GM19438 (cell line): Measurements from ENCODE around the gene JOSD2.
"Not testable (repeated sequence)": the region's sequence is repeated elsewhere in the genome, so short reads cannot be mapped to it uniquely, and the experiment has no call there.

Experiments
- ATAC-seq: cut with Tn5 transposase; IDR thresholded peaks from one replicate; pipeline ENCODE4 v1.9.1; 2021; ENCODE audit warnings: low read depth; ENCODE audit not compliant: unreplicated experiment

The JOSD2 gene

DNA sequence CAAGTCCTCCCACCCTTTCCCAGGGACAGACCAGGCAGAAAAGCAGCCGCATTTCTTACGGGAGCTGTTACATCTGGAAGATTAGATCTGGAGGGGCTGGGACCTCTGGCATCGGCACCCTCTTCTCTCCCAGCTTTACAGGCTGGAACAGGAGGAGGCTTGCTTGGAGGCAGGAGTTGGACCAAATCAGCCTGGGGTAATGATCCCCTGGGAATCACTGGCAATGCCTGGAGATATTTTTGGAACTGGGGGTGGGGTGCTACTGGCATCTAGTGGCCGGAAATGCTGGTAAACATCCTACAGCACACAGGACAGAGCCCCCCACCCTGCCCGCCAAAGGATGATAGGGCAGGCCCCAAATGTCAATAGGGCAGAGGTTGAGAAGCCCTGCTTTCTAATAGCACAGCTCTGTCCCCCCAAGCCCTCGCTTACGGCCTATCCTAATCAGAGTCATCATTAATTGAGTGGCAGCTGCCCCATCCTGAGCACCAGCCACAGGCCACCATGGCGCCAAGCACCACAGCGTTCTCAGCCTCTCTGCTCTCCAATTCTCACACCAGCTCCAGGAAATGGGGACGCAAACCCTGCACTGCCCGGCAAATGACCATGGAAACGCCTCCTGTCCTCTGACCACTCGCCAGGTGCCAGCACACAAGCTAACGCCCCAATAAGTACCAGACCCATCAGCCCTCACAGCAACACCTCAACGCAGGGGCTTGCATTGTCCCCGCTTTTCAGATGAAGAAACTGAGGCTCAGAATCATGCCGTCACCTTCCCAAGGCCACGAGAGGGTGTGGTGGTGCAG, 36.6 kb upstream of the JOSD2 start:
- ATAC-seq = no peak

DNA sequence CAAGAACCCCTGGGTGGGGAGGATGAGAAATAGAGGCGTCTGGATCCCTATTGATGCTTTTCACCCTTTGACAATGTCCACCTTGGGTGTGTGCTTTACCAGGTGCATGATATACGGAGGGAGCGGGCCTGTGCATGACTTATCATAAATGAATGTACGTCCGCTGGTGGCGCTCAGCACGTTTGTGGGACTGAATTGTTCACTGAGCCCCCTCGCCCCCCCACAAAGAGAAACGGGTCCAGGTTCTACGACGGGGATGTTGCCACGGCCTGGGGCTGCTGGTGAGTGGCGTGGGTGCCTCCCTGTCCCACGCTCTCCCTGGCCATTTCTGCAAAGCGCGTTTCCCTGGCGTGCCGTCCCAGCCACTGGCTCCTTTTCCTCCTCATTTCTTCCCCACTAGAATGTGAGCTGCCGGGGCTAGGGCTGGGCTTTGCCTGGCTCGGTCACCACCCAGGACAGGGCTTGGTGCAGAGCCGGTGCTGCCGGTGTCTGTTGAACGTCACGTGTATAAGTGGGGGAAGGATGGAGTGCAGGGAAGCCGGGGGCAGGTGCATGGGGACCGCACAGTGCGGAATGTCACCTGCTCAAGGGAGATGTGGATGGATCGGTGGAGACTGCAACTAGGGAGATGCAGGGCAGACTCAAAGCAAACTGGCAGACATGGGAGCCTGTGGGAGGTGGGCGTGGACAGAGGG, 35.7 kb upstream of the JOSD2 start:
- ATAC-seq = no peak

DNA sequence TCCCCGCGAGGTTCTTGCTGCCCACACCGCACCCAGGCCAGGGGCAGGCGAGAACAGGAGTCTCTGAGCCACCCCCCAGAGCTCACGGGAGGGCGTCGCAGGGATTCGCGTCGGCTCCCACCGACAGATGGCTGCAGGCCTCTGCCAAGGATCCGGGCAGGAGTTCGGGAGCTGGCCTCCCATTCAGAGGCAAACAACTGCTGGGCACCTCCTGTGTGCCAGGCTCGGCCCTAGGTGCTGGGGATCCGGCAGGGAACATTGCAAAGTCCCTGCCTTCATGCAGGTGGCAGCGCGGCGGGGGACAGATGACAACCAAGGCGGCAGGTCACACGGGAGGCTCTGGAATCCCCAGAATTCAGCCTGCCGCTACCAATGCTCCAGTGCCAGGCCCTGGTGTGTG, 32.0 kb upstream of the JOSD2 start:
- no peak for ATAC-seq

DNA sequence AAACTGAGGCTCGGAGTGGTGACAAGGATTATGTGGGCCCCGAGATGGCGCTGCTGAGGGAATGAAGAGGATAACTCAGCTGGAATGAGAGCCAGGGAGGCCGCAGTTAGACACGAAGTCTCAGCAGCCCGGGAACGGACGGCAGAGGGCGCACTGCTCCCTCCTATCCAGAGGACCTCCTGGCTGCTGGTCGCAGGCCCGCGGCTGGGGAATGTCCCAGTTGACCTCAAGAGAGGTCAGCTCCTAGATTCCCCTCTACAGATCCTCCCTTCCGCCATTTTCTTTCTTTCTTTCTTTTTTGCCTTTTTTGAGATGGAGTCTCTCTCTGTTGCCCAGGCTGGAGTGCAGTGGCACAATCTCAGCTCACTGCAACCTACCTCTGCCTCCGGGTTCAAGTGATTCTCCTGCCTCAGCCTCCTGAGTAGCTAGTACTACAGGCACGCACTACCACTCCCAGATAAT, 26.8 kb upstream of the JOSD2 start:
- ATAC-seq = no peak

DNA sequence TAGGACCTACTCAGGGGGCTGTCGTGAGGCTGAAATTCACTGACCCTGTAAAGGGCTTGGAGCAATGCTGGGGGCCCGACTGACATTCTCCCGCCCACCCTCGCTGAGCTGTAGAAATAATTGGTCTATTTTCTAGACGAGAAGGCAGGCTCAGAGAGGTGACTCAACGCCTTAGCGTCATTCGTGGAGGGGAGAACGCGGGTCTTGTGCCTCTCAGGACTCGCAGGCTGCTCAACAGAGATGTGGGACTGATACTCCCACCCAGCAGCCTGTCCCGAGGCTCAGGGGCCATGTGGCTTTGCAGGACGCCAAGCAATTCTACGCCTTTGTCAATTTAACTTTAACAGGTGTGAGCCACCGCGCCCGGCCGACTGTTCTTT, 26.3 kb upstream of the JOSD2 start:
- ATAC-seq = no peak

DNA sequence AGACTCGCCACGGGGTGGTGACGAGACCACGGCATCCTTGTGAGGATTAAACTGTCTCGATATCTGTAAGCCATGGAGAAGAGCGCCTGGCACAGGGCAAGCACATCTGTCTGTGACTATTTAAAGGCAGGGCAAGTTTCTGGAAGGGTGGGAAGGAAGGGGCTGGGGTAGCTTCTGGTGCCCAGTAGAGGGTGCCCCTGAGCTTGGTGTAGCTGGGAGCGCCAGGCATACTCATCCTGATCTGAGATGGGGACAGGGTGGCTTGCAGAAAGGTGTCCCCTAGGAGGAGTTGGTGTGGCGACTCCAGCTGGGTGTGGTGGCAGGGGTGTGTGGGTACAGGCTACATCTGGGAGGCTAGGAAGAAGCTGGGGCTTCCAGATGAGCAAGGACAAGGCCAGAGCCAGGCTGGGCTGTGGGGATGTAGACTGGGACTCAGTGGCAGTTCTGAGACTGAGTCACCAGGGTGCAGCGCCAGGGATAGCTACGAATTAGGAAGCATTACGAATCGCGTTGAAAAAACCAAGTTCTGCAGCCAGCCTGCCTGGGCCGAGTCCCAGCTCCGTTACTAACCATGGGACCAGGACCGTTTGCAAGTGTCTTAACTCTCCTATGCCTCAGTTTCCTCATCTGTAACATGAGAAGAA, 25.8 kb upstream of the JOSD2 start:
- no peak for ATAC-seq

DNA sequence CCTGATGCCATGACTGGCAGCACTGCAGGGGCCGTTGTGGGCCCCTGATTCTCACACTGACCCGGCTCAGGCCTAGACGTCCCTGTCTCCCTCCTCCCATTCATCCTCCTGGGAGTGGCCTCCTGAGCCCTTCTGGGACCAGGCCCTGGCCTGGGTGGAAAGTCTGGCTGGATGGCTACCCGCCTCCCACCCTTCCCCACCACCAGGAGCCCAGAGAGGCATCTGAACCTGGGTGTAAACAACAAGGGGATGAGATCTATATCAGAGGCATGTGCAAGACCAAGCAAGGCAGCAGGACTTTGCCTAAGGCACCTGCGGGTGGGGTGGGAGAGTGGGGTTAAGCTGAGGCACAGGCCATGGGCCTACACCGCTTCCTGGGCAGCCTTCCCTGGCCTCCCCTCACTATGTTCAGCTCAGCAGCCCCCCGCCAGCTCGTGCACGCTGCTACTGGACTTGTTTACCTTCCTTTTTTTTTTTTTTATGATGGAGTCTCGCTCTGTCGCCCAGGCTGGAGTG, 24.7 kb upstream of the JOSD2 start:
- no peak for ATAC-seq

DNA sequence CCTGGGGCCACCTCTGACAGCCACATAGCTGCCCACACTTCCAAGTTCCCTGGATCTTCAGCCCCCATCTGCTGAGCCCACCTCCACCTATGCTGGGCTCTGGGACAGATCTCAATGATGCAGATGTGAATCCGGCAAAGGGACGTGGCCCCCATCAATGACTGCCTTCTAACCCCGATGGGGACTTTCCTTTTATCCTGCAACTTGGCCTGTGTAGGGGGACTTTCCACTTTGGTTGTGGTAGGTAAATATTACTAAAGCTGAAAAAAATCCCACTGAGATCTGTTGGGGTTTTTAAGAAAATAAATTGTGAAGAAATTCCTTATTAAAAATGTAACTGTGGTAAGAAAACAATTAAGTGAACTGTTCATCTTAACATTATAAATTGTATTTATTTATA, 23.5 kb upstream of the JOSD2 start:
- no peak for ATAC-seq

DNA sequence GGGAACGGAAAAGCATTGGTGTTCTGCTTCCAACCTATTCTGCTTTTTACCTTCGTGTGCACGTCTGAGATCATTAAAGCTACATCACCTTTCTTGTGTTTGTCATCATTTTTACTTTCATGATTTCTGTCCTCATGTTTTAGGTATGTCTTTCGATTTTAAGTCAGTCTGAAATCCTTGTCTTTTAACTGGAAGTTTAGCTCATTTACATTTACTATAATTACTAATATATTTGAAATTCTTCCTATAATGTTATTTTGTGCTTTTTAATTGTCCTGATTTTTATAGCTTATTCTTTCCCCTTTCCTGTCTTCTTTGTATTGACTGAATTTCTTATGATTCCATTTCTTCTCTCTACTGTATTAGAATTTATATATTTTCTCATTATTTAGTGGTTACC, 22.0 kb upstream of the JOSD2 start:
- ATAC-seq = no peak

DNA sequence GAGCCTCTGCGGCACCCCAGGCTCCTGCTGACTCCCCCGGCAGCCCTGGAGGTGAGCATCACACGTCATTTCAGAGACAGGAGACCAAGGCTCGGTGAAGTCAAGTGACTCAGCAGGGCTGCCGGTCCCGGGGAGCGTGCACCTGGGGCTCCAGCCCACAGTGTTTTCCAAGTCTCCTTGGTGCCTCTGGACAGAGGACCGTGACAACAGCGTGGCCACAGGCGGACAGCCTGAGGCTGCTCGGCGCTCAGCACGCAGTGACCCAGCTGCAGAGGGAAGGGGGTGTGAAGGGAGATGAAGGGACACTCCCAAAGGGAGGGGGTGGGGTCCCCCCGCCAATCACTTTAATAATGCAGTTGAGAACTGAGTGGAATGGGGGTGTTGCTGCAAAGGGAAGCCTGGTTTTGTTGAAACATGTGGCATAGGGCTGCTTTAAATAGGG, 20.2 kb upstream of the JOSD2 start:
- ATAC-seq = no peak

DNA sequence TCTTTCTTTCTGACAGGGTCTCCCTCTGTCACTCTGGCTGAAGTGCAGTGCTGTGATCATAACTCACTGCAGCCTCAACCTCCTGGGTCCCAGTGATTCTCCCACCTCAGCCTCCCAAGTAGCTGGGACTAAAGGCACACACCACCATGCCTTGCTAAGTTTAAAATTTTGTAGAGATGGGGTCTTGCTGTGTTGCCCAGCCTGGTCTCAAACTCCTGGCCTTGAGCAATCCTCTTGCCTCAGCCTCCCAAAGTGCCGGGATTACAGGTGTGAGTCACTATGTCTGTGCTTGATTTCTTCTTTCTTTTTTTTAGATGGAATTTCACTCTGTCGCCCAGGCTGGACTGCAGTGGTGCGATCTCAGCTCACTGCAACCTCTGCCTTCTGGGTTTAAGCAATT, 17.1 kb upstream of the JOSD2 start:
- not testable (repeated sequence) for ATAC-seq

DNA sequence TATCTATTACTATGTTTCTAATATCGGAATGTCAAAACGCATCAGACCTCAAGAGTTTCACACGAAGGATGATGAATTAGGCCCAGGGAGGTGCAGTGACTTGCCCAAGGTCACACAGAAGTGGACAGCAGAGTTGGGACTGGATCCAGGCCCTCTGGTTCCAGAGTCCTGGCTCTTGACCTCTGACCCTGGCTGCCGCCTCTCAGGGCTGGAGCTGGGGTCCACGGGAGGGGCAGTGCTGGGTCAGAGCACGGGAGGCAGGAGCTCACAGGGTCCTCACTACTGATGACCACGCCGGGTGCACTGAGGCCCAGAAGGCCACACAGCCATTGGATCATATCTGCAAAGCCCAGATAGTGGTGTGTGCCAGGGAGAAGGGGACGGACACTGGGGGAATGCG, 11.9 kb upstream of the JOSD2 start:
- no peak for ATAC-seq

DNA sequence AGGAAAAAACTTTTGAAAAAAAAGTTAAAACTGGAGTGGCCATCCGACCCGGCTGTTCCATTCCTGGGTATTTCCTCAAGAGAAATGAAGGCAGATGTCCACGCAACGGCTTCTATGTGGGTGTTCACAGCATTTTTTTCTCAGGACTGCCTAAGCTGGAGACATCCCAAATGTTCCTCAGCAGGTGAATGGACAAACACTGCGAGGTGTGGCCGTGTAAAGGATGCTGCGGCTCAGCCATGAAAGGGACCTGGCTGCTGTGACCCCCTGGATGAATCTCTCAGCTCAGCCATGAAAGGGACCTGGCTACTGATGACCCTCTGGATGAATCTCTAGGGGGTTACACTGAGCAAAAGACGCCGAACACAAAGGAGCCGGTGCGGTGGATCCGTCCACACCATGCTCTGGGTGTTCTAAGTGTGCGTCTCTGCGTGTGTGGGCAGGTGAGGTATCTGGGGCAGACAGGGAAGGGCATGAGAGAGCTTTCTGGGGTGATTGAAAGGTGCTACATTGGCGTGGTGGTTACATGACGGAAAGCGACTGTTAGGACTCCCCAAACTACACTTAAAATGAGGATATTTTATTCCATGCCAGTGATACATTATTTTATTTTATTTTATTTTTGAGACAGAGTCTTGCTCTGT, 10.0 kb upstream of the JOSD2 start:
- ATAC-seq = no peak

DNA sequence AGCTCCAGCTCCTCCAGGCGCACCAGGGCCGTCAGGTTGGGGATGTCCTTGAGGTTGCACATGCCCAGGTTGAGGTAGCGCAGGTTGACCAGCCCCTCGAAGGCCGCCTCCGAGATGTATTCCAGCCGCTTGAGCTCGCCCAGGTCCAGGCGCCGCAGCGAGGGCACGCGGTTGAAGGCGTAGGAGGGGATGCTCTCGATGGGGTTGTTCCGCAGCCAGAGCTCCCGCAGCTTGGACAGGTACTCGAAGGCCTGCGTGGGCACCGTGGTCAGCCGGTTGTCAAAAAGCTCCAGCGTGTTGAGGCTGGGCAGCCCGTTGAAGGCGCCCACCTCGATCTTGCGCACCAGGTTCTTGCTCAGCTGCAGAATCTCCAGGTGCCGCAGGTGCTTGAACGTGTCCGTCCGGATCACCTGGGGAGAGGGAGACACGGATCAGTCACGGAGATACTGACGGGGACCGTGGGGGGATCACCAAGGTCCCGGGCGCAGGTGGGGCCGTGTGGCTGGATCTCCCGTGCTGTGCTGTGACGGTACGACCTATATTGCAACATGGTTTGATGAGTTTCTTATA, 8.1 kb upstream of the JOSD2 start:
- no peak for ATAC-seq

DNA sequence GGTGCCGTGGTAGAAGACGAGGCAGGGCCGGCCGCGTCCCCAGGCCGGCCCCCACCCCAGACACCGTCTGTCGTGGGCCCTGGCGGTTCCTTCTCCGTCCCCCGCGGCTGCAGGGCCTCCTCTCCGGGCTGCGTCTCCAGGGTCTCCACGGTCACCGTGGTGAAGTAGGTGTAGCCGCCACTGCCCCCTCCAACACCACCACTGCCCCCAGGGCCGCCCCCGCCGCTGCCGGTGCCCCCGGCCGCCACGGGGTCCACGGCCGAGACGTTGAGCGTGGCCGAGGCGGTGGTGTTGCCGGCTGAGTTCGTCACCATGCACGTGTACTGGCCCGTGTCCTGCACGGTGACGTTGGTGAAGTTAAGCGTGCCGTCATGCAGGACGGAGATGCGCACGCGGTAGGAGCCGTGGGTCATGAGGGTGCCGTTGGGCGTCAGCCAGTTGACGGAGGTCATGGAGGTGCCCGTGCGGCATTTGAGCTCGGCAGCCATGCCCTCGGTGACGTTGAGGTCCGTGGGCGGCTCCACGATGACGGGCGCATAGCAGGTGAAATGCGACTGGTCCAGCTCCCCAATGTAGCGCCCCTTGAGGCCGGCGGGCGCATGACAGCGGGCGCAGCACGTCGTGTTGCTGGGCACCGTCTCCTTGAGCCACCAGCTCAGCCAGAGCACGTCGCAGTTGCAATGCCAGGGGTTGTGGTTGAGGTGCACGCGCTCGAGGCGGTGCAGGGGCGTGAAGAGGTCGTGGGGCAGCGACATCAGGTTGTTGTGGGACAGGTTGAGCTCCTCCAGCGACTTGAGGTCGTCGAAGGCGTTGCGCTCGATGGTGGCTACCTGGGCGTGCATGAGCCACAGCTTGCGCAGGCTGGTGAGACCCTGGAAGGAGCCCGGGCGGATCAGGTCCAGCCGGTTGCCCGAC, 7.4 kb upstream of the JOSD2 start:
- ATAC-seq = no peak

DNA sequence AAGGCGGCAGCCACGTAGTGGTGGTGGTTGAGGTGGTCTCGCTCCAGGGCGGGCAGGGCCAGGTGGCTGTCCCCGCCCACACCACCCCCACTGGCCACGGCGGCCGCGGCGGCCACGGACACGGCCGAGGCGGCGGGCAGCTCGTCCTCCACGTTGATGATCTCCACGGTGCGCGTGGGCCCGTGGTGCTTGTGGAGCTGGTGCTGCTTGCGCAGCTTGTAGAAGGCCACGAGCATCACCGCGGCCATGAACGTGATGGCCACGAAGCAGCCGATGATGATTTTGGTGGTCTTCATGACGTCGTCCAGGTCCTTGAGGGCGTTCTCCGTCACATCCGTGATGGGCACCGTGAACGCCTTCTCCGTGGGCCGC, 6.7 kb upstream of the JOSD2 start:
- ATAC-seq = no peak

DNA sequence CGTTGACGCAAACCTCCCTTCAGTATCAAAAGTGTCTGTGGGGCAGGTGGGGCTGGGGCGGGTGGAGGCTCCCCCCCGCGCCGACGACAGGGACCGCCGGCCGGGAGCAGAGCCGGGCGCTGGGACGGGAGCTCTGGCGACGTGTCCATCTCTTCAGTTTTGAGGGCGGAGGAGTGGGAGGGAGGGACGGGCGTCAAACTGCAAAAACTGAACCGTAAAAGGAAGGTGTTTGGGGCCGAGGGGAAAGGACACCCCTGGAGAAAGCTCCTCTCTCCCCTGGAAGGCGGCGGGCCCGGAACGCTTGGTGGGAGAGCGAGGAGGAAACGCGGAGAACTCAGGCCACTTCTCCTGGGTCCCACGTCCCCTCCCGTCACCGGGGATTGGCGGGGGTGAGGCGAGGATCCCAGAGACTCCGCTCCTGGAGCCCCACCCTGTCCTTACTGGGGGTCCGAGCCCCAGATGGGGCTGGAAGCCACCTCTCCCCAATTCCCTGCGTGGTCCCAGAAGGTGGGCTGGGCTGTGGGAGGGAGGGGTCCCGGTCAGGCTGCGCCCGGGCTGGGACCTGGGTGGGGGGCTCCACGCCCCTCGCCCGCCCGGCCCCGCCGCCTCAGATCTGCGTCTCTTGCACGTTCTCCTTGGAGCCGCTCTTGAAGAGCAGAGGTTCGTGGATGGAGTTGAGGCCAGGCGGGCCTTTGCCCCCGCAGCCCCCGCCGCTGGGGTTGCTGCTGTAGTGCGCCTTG, 6.1 kb upstream of the JOSD2 start:
- ATAC-seq = no peak

DNA sequence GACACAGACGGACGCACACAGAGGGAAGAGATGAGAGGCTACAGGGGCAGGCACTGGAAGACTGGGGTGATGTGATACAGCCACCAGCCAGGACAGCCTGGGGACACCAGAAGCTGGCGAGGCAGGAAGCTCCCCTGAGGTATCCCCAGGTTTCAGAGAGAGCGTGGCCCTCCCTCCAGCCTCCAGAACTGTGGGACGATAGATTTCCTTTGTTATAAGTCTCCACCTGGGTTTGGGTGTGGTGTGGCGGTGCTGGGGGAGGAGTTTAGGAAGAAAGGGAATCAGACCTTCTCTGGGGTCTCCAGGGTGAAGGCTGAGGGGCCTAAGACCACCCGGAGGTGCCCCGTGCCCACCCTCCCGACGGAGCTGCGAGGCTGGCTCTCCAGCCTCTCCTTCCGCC, 5.5 kb upstream of the JOSD2 start:
- no peak for ATAC-seq

DNA sequence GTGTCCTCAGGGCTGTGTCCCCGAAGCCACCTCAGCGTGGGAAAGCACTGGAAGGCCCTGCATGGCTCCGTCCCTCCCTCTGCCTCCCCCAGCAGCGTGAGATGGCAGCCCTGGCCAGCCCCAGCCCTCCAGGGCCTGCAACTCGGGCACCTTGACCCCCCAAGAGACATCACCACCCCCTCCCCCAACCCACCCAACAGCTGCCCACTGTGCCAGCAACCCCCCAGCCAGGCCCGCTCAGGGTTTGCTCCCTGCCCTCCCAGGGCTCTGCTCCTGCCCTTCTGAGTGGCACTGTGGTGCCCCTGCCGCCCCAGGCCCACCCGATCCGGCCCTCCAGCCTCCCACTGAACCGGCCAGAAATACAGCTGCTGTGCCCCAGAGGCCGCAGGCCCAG, 4.2 kb upstream of the JOSD2 start:
- ATAC-seq = no peak
